Karpas-422 (cell line): Measurements from ENCODE around the gene AP2A2. TPM values are rescaled to one million over a fixed set of nuclear protein-coding genes. Genes with fewer than 3 reads are reported as not detected.

Source experiments
- DNase-seq: peaks from one replicate; pipeline ENCODE4 v3.0.0-alpha.2; 2015
- H2AFZ ChIP-seq: fragments of 200-600 bp; sonication (generic); 2 replicates; pipeline ENCODE4 v1.6.1; 2014; ENCODE audit warnings: antibody characterized with exemption, low read length, mixed read lengths
- H3K27ac ChIP-seq: fragments of 200-600 bp; sonication (generic); 2 replicates; pipeline ENCODE4 v1.5.1; 2014; ENCODE audit warnings: mild to moderate bottlenecking, low read length, moderate library complexity
- H3K27me3 ChIP-seq: fragments of 200-600 bp; sonication (generic); 2 replicates; pipeline ENCODE4 v1.6.1; 2014; ENCODE audit warnings: low read length, mixed read lengths
- H3K36me3 ChIP-seq: fragments of 200-600 bp; sonication (generic); 2 replicates; pipeline ENCODE4 v1.6.1; 2014; ENCODE audit warnings: low read length, mixed read lengths; ENCODE audit not compliant: insufficient read depth
- H3K4me1 ChIP-seq: fragments of 200-600 bp; sonication (generic); 2 replicates; pipeline ENCODE4 v1.6.1; 2014; ENCODE audit warnings: mild to moderate bottlenecking, low read length, mixed read lengths
- H3K4me2 ChIP-seq: fragments of 200-600 bp; sonication (generic); 2 replicates; pipeline ENCODE4 v1.6.1; 2014; ENCODE audit warnings: low read length, low read depth, mild to moderate bottlenecking; ENCODE audit not compliant: poor library complexity, severe bottlenecking
- H3K4me3 ChIP-seq: fragments of 200-600 bp; sonication (generic); 2 replicates; pipeline ENCODE4 v1.5.1; 2014; ENCODE audit warnings: mild to moderate bottlenecking, antibody characterized with exemption, low read length, mixed read lengths
- H3K79me2 ChIP-seq: fragments of 200-600 bp; sonication (generic); 2 replicates; pipeline ENCODE4 v1.6.1; 2014; ENCODE audit warnings: mild to moderate bottlenecking, low read length, mixed read lengths
- H3K9ac ChIP-seq: fragments of 200-600 bp; sonication (generic); 2 replicates; pipeline ENCODE4 v1.6.0; 2014; ENCODE audit warnings: low read length
- H3K9me2 ChIP-seq: fragments of 200-600 bp; sonication (generic), shearing (Covaris generic); replicated peaks from 2 replicates; pipeline ENCODE4 v1.6.0; 2014; ENCODE audit warnings: mild to moderate bottlenecking, low read length, moderate library complexity; ENCODE audit not compliant: insufficient read depth
- H3K9me3 ChIP-seq: fragments of 300-700, 200-600 bp; sonication (generic); 2 replicates; pipeline ENCODE4 v1.6.1; 2014; ENCODE audit warnings: low read length, mixed read lengths
- H4K20me1 ChIP-seq: fragments of 200-600 bp; sonication (generic); 2 replicates; pipeline ENCODE4 v1.6.1; 2014; ENCODE audit warnings: mild to moderate bottlenecking, antibody characterized with exemption, low read length, low read depth; ENCODE audit not compliant: insufficient read depth
- total RNA-seq: library from RNA; depleted of rRNA; stranded (reverse); fragments of >200 nt; shearing (Covaris generic); gene quantifications from 2 replicates; pipeline ENCODE4 v1.2.3, GENCODE V29; 2014; ENCODE audit warnings: low replicate concordance

Gene AP2A2
- total RNA-seq, 1 experiment from 2014 or later = 34.6 TPM

GRCh38 chr11:912266-912665, 13.4 kb upstream of the AP2A2 start:
- Histone ChIP-seq H3K79me2 (peaks cover 29% of the 10 kb centered on the region), H3K9me2 (no peaks in the 10 kb centered on the region), H3K36me3 (no peaks in the 10 kb centered on the region), H3K9ac (no peak overlapping the region), H3K27ac (no peak overlapping the region), H3K9me3 (no peaks in the 10 kb centered on the region), H3K27me3 (no peaks in the 10 kb centered on the region), H4K20me1 (peaks cover 8% of the 10 kb centered on the region; the same call in 1 of the 2 replicates), H3K4me1 (peaks cover 22% of the 10 kb centered on the region), H2AFZ (no peak overlapping the region), H3K4me2 (no peak overlapping the region), H3K4me3 (no peak overlapping the region)
- no peak for DNase-seq

GRCh38 chr11:913043-913442, 12.6 kb upstream of the AP2A2 start:
- no peak overlapping the region for H3K9ac ChIP-seq
- peaks cover 8% of the 10 kb centered on the region; the same call in 1 of the 2 replicates for H4K20me1 ChIP-seq
- no peak overlapping the region for H3K4me3 ChIP-seq
- H3K36me3 ChIP-seq = no peaks in the 10 kb centered on the region
- H3K4me1 ChIP-seq = peaks cover 22% of the 10 kb centered on the region
- no peaks in the 10 kb centered on the region for H3K9me3 ChIP-seq
- H3K9me2 ChIP-seq = no peaks in the 10 kb centered on the region
- H3K4me2 ChIP-seq = no peak overlapping the region
- no peaks in the 10 kb centered on the region for H3K27me3 ChIP-seq
- H3K27ac ChIP-seq = no peak overlapping the region
- peaks cover 26% of the 10 kb centered on the region for H3K79me2 ChIP-seq
- DNase-seq = no peak
- no peak overlapping the region for H2AFZ ChIP-seq

- Histone ChIP-seq H3K9ac (no peak overlapping the region), H3K4me3 (no peak overlapping the region)
- DNase-seq = no peak
These were observed 11.5 kb upstream of the AP2A2 start for GRCh38 chr11:914204-914603.

GRCh38 chr11:914747-915501, 10.7 kb upstream of the AP2A2 start:
- H3K9me2 ChIP-seq = no peaks in the 10 kb centered on the region

More at GRCh38 chr11:914204-914603, 11.5 kb upstream of the AP2A2 start:
- H3K27ac ChIP-seq = no peak overlapping the region
- no peak overlapping the region for H3K4me2 ChIP-seq
- H4K20me1 ChIP-seq = peaks cover 5% of the 10 kb centered on the region; the same call in 1 of the 2 replicates
- H3K36me3 ChIP-seq = no peaks in the 10 kb centered on the region
- peaks cover 15% of the 10 kb centered on the region for H3K4me1 ChIP-seq
- H3K9me2 ChIP-seq = no peaks in the 10 kb centered on the region
- H2AFZ ChIP-seq = no peak overlapping the region
- no peaks in the 10 kb centered on the region for H3K27me3 ChIP-seq
- H3K9me3 ChIP-seq = no peaks in the 10 kb centered on the region
- H3K79me2 ChIP-seq = peaks cover 14% of the 10 kb centered on the region

GRCh38 chr11:917426-917825, 8.2 kb upstream of the AP2A2 start:
- H2AFZ ChIP-seq = no peak overlapping the region
- H3K27ac ChIP-seq = no peak overlapping the region
- no peaks in the 10 kb centered on the region for H4K20me1 ChIP-seq
- no peaks in the 10 kb centered on the region for H3K9me3 ChIP-seq
- no peak for DNase-seq
- H3K4me1 ChIP-seq = no peaks in the 10 kb centered on the region; the same call in 1 of the 2 replicates
- H3K36me3 ChIP-seq = no peaks in the 10 kb centered on the region
- no peak overlapping the region for H3K9ac ChIP-seq
- no peaks in the 10 kb centered on the region for H3K27me3 ChIP-seq
- H3K79me2 ChIP-seq = no peaks in the 10 kb centered on the region
- H3K4me2 ChIP-seq = no peak overlapping the region
- H3K9me2 ChIP-seq = no peaks in the 10 kb centered on the region
- no peak overlapping the region for H3K4me3 ChIP-seq

More at GRCh38 chr11:914747-915501, 10.7 kb upstream of the AP2A2 start:
- no peaks in the 10 kb centered on the region for H3K36me3 ChIP-seq
- H3K9me3 ChIP-seq = no peaks in the 10 kb centered on the region
- H3K9ac ChIP-seq = no peak overlapping the region
- H3K4me1 ChIP-seq = peaks cover 8% of the 10 kb centered on the region
- H3K4me3 ChIP-seq = no peak overlapping the region
- H3K79me2 ChIP-seq = peaks cover 7% of the 10 kb centered on the region
- no peaks in the 10 kb centered on the region for H3K27me3 ChIP-seq
- no peak overlapping the region for H2AFZ ChIP-seq
- no peak overlapping the region for H3K27ac ChIP-seq
- H4K20me1 ChIP-seq = no peaks in the 10 kb centered on the region
- H3K4me2 ChIP-seq = no peak overlapping the region
- no peak for DNase-seq

- peaks cover 7% of the 10 kb centered on the region for H3K4me1 ChIP-seq
- no peaks in the 10 kb centered on the region for H3K9me2 ChIP-seq
- H3K9ac ChIP-seq = no peak overlapping the region
- no peak overlapping the region for H2AFZ ChIP-seq
- H3K27me3 ChIP-seq = no peaks in the 10 kb centered on the region
- no peaks in the 10 kb centered on the region for H3K36me3 ChIP-seq
- no peak for DNase-seq
- no peak overlapping the region for H3K4me3 ChIP-seq
- H3K4me2 ChIP-seq = no peak overlapping the region
- H3K27ac ChIP-seq = no peak overlapping the region
- peaks cover 10% of the 10 kb centered on the region for H3K79me2 ChIP-seq
- no peaks in the 10 kb centered on the region for H3K9me3 ChIP-seq
- H4K20me1 ChIP-seq = no peaks in the 10 kb centered on the region
These were observed 3.6 kb upstream of the AP2A2 start for GRCh38 chr11:921921-922678.

GRCh38 chr11:923691-924405, 1.8 kb upstream of the AP2A2 start:
- Histone ChIP-seq H3K27me3 (no peaks in the 10 kb centered on the region), H3K4me1 (peaks cover 15% of the 10 kb centered on the region), H3K9me3 (no peaks in the 10 kb centered on the region), H3K4me2 (no peak overlapping the region), H4K20me1 (no peaks in the 10 kb centered on the region), H2AFZ (no peak overlapping the region), H3K27ac (no peak overlapping the region), H3K36me3 (no peaks in the 10 kb centered on the region), H3K9me2 (no peaks in the 10 kb centered on the region), H3K9ac (no peak overlapping the region), H3K79me2 (peaks cover 27% of the 10 kb centered on the region), H3K4me3 (no peak overlapping the region)
- DNase-seq = no peak
